Measurements from ENCODE around the gene ZFC3H1.

The ZFC3H1 gene

DNA sequence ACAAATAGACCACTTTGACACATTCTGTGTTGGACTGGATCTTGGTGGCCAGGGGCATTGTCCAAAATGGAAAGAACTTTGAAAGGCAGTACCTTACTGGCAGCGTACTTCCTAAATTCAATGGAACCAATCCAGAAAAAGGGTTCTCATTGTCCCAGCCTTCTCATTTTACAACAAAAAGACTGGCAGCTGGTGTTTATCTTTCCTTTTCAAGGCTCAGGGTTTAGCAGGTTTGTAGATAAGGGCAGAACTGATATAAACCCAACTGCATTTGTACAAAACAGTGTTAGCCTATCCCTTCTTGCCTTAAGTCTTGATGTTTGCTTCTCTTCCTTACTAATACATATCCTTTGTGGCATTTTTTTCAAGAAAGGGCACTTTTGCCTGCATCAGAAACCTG is 8.2 kb upstream of the ZFC3H1 start:
- no peak for DNase-seq (ENCODE audit: low read depth)

DNA sequence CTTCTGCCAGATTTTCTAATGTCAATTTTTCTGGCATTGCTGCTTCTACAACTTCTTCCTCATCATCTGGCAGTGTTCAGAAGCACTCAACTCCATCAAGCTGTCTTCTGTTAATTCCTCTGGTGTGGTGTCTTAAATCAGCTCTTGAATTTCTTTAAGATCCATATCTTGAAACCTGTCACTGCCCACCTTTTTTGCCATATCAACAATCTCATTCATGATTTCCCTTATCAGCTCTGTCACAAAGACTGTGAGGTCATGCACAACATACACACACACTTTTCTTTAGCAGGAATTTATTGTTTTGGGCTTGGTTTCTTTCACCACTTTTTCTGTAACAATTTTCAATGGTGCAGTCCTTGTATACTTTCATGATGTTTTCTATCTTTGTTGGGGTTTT is 7.7 kb upstream of the ZFC3H1 start:
- DNase-seq (ENCODE audit: low read depth) = no peak

DNA sequence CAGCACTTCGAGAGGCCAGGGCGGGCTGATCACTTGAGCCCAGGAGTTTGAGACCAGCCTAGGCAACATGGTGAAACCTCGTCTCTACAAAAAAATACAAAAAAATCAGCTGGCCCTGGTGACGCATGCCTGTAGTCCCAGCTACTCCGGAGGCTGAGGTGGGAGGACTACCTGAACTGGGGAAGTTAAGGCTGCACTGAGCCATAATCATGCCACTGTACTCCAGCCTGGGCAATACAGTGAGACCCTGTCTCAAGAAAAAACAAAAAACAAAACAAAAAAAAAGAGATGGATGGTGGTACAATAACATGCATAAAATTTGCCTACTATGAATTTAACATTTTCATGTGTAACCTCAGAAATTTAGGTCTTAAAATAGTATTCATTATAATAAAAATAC is 2.6 kb upstream of the ZFC3H1 start:
- DNase-seq (ENCODE audit: low read depth) = no peak

DNA sequence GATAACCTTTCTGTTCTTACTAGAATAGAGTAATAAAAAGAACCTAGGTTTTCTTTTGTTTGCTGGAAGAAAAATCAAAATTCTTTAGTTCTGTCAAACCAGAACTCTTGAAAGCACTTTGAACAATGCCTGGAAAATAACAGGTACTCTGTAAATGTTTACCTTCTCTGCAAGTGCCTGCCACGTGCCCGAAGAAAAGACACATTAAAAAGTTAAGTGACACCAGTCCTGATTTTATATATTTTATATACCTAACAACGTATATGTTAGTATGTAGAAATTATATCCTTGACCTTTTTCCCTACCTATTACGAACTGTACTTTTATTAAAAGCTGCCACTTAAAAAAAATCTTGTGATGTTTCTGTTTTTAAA is 1.4 kb upstream of the ZFC3H1 start:
- DNase-seq (ENCODE audit: low read depth) = no peak

DNA sequence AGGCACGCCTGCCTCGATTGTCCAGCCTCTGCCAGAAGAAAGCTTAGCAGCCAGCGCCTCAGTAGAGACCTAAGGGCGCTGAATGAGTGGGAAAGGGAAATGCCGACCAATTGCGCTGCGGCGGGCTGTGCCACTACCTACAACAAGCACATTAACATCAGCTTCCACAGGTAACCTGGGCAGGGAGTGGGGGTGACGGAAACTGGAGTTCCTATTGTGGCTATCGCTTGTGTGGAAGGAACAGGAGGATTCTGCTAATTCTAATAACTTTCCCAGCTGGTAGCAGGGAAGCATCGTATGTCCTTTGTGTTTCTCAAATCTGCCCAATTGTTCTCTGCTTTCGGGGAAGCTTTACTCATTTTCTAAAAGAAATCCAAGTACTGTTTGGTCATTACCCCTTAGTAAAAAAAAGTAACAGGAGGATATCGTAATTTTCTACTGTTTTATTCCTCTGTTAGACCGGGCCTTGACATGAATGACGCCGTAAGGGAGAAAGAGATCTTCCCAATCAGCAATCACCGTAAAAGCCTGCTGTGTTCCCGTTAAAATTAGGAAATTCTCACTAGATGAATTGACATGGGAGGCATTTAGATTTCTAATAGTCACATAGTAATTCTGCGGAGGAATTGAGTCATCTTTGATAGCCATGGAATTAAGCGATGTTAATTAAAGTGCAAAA is 902 bp upstream of the ZFC3H1 start:
- DNase-seq (ENCODE audit: low read depth) = no peak

DNA sequence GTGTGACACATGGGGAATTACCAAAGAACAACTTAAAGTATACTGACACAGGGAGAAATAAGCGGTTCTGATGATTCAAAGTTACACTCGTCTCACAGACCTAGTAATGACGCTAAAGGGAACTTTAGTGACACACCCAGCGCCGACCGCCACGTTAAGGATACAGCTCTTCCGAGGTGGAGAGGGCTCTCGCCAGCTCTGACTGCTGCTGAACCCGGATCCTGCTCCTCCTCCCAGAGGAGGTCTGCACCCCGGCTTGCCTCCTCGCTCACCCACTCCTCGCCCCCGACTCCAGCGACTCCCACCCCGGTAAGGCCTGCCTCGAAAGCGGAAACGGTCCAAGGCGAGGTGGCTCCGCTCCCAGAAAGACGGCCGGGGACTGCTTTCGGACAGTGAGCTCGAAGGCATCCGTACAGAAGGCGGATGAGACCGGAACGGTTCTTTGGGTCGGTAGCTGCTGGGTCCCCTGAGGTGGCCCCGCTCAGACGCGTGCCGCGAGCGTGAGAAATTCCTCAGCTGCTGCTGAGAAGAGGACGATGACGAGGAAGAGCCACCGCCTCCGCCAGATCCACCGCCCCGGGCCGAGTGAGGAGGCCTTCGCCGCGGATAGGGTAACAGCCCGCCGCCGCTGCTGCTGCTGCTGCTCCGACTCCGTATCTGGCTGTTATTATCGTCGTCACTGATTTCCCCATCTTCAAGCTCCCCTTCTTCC is 643 bp downstream of the ZFC3H1 start:
- DNase-seq (ENCODE audit: low read depth) = peak; percentile 34

DNA sequence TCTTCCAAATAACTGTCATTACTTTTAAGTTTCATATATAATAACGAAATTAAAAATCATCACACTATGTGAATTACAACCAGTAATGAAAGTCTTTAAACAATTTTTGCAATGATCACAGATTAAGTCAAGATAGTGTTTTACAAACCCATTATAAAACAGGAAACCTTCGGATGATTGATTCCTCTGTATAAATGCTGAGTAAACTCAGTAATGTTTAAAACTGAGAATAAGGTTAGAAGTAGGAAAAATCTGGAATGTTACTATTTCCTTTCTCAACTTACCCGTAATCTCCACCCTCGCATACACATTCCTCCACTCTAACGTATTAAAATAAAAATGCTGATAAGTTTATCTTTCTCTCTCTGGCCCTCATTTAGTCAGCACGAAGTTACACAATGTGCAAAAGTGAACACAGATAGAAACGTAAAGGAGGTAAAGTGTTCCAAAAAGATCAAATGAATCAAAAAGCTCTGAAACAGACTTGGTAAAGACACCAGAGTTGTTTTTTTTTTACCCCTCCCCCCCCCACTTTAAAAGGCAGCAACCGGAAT is 1.6 kb downstream of the ZFC3H1 start:
- peak; percentile 31 for DNase-seq (ENCODE audit: low read depth)

DNA sequence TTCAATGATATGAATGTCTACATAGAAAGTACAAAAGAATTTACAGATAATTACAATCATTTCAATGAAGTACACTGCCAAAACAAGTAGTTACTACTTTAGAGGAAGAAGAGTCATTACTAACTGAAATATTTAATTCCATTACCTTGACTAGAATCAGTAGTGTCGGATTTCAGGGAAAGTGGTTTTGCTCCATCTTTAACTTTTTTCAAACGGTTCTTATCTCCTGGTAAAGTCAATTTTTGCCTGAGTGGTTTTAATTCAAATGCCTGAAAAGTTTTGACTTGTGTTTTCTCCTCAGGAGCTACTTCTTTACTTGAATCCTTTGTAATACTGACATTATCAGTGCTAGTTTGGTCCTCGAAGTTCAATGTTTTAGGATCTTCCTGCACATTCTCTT is 6.9 kb downstream of the ZFC3H1 start:
- DNase-seq (ENCODE audit: low read depth) = no peak

DNA sequence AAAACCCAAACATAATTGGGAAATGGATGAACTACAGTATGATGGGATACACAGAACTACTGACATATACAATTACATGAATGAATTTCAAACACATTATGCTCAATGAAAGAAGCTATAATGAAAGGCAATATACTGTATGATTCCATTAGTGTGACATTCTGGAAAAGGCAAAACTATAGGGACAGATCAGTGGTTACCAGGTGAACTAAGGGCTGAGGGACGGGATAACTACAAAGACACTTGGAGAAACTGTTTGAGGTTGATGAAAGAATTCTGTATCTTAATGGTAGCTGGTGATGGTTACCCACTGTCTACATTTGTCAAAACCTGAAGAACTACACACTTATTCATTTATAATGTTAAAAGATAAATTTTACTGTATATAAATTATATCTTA is 7.7 kb downstream of the ZFC3H1 start:
- DNase-seq (ENCODE audit: low read depth) = no peak

DNA sequence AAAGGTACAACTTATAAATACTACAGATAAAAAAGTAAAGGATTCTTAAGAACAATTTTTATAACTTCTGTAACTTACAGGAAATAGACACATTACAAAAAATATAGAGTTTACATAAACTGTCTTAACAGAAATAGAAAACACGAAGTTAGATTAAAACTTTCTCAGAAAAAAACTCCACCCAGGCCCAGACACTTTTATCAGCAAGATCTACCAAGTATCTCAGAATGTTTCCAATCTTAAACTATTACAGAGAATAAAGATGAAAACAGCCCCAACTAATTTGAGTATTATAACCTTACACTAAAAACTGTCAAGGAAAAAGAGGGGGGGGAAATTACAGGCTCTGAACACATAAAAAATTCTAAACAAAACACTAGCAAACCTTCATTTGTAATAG is 8.2 kb downstream of the ZFC3H1 start:
- DNase-seq (ENCODE audit: low read depth) = no peak

DNA sequence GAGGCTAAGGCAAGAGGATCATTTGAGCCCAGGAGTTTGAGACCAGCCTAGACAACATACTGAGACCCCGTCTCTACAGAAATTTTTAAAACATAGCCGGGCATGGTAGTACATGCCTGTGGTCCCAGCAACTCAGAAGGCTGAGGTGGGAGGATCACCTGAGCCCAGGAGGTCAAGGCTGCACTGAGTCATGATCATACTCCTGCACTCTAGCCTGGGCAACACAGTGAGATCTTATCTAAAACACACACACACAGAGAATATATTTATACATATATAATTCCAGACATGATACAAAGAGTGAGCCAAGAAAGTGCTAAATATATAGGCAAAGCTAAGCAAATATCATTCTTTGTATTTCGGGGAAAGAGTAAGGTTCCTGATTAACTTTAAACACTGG is 9.4 kb downstream of the ZFC3H1 start:
- DNase-seq (ENCODE audit: low read depth) = no peak

DNA sequence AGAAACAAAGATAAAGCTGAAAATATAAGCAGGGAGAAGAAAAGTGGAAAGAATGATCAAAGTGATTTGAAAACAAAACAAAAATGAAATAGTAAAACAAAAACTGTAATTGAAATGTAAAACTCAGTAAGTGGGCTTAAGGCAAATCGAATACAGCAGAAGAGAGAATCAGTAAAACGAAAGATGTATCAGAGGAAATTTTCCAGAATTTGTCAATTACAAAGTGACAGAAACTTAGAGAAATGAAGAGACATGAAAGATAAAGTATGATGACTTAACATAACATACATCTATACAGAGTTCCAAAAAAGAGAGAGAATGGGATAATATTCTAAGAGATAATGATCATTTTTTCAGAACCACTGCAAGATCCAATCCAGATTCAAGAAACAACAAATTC is 10.5 kb downstream of the ZFC3H1 start:
- no peak for DNase-seq (ENCODE audit: low read depth)

DNA sequence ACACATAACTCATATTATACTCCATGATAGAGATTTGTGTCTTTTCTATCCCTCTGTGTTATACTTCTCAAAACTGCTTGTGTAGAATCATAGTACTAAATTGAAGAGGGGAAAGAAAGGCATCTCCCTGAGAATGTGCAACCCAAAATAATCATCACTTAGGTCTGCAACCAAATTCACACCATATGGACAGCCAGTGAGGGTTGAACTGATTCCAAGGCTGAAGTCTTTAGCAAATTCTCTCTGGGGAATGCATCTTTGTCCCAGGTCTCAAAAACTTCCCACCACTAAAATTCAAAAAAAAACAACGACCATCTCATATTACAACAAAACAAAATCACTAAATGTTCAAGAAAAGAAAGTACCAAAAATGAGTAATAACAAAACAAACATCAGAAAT is 11.0 kb downstream of the ZFC3H1 start:
- DNase-seq (ENCODE audit: low read depth) = no peak

DNA sequence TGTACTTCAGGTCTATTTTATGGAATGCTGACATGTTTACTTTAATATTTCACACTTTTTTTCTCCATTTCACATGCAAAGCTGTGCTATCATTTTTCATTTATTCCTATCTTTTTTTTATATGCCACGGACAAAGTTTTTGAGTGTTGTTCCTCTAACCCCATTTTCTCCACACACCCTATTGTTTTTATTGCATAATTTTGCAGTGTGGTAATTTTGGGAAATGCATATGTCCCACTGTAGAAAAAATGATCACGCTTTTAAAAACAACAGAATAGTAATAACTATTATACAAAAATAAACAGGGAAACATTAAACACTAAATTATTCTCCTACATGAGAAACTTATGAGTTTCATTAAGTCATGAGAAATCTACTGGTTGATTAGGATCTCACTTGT is 14.2 kb downstream of the ZFC3H1 start:
- DNase-seq (ENCODE audit: low read depth) = no peak

DNA sequence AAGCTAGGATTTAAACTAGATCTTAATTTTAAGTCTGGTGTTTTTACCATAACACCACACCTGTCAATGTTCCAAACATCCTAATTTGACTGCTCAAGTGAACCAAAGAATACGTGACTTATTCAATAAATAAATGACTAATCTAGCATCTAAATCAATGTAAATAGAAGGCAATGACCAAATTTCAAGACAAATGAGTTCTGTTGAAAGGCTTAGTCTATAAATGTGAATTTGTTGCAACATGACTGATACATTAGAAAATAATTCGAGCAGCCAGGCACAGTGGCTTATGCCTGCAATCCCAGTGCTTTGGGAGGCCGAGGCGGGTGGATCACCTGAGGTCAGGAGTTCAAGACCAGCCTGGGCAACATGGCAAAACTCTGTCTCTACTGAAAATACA is 15.1 kb downstream of the ZFC3H1 start:
- no peak for DNase-seq (ENCODE audit: low read depth)

DNA sequence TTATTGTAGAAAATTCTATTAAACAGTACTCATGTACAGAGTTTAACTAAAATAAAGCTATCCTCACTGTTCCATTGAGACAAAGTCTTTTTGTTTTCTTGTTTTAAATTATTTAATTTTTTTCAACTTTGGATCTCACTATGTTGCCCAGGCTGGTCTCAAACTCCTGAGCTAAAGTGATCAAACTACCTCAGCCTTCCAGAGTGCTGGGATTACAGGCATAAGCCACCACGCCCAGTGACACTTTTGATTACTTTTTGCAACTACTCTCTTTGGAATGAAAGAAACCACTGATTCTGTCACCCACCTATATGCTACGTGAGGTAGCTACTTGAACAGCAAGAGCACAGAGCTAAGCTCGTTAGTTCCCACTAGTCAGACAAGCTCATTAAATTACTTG is 17.1 kb downstream of the ZFC3H1 start:
- DNase-seq (ENCODE audit: low read depth) = no peak

DNA sequence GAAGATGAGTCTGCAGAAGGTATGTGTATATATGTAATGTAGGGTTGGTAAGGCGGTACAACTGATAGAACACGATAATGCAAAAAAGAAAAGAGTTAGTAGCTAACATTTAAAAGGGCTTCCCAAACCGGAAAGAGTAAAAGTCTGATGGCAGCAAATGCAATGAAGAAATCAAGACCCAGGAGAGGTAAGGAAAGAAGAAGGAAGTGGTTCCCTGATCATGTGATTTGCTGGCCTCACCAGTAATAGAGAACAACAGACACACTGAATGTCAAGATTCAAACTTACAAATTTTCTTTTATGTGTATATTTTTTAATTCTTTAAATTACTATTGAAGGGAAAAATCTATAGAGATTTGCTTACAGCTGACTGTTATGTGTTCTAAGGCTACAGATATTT is 18.4 kb downstream of the ZFC3H1 start:
- DNase-seq (ENCODE audit: low read depth) = no peak

DNA sequence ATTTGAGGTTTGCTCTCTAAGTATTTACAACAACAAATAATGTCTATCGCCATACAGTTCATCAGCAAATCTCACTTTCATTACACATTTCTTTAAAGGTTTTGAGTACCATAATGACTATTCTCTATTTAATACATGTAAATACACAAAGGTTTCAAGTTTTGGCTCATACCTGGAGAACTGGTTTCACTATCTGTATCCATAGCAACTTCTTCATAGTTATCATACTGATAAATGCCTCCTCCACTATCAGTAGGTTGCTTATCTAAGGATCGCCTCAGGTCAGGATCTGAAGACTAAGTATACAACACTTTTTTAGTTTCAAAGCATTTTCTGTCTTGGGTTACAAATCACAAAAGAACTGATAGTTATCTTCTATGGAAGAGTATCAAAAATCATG is 21.4 kb downstream of the ZFC3H1 start:
- DNase-seq (ENCODE audit: low read depth) = no peak

DNA sequence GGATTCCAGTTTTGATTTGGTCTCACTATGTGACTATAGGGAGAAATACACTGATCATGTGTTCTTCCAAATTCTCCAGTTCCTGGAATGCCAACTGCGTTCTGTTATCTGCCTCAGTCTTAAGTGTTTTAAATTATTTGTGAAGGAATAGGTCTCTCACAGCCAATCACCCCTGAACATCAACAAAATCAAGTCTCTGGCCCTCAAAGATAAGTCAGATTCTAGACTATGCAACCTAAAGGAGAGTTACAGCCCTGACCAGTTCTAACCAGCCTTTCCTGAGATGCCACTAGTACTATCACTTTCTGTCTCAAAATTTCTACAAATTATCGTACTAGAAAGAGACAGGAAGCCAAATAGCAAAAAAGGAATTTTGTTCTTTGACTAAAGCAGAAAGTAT is 22.3 kb downstream of the ZFC3H1 start:
- no peak for DNase-seq (ENCODE audit: low read depth)

DNA sequence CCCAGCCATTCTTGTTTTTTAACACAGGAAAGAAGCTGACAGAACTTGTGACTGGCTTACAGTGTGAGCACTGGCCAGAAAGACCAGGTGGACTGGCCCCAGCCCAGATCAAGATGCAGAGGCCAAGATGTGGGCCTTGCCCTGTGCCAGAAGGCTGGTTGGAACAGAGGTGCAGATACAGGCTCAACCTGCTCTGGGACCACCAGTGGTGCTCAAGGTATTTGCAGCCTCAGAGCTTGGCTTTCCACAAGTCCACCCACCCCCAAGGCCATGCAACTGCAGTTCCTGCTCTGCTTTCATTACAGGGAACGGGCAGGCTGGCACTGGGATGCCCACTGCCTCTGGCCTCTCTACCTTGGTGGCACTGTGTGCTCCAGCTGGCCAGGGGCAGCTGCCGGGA is 23.3 kb downstream of the ZFC3H1 start:
- DNase-seq (ENCODE audit: low read depth) = no peak

DNA sequence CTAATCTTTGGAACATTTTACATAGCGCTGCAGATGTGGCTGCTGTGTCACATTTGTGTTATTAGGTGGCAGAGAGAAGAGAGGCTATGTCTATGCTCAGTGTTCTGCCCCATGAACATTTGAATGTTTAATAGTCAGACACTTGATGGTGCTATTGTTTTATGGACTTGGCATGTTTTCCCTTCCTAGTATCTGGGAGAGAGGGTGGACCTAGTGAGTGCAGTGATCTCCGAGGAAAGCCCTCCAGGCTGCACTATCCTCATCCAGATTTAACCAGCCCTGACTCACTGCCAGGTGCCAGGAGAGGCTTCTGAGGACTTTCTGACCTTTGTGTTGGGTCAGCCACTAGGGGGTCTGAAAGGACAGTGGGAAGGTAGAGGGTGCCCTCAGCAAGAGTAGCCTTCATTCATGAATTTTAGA is 24.3 kb downstream of the ZFC3H1 start:
- DNase-seq (ENCODE audit: low read depth) = no peak

DNA sequence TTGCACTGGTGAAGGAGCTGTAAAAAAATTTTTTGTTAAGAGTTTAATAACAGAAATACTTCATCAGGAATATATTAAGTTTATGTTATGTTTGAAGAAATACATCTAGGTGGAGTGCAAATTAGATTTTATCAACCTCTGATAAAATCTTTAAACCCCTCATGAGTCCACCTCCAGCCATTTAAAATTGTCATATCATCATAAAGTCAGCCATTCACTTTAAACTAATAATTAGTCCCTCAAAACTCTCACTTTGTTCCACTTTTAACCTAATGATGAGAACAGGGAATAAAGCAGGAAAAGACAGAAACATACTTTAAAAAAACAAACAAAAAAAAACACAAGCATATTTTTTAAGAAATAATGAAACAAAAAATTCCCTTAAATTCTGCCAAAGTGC is 25.1 kb downstream of the ZFC3H1 start:
- DNase-seq (ENCODE audit: low read depth) = no peak

DNA sequence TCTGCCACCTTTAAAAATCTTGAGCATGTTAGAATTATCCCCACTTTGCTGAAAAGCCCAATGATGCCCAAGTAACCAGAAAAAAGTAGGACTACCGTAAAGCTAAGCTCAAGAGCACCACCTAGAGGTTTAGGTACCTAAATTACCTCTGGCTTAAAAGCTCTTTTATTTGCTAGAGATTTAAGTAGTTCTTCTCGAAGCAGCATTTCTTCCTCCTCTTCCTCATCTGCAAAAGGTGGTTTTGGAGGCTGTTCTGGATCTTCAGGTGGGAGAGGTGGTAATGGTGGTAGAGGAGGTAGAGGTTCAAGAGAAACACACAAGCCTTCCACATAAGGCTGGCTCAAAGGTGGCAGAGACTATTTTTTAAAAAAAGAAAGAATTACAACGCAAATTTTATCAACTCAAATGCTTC is 26.9 kb downstream of the ZFC3H1 start:
- peak; percentile 30 for DNase-seq (ENCODE audit: low read depth)

DNA sequence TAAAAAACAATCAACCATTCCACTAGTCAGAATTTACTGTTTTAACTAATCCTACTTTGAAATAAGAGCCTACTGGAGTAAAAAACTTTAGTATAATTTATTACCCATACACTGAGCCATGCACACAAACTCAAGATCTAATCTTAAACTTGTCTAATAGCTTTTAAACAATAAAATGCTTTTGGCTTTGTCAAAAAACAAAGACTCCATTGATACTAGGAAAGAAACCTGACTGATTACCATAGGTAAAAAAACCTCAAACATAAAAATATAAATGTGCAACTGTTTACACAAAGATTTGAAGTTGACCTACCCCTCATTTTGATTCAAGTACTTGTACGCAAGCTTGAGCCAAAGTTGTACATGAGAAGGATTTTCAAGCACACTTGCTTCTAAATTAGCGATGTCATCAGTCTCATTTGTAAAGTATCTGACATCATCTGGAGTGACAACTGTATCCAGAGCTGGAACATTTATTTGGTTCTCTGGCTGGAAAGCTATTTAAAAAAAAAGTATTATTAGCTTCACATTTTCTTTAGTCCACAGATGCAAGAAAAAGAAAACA is 36.1 kb downstream of the ZFC3H1 start:
- DNase-seq (ENCODE audit: low read depth) = no peak
